Measurements from ENCODE around the gene ACTL8. TPM values are rescaled to one million over a fixed set of nuclear protein-coding genes. Genes with fewer than 3 reads are reported as not detected.

ACTL8 gene
- total RNA-seq, result not detected

GRCh38 chr1:17755120-17755519 lies at the start of gene ACTL8:
ACTL8 (plus strand) TSS chr1:17755333; CDS start chr1:17823009, 67,676 bp downstream.
- CTCF ChIA-PET, result no interaction called here
- no peak within 1 kb of the TSS for H3K4me3 Mint-ChIP-seq
- peaks cover 5% of the 10 kb centered on the region for H3K36me3 Mint-ChIP-seq (ENCODE audit: low read depth)
- peaks cover 52% of the 10 kb centered on the region for H3K9me3 Mint-ChIP-seq (ENCODE audit: insufficient read depth)
- no peak for ATAC-seq
- H3K4me1 Mint-ChIP-seq (ENCODE audit: low read depth), result no peaks in the 10 kb centered on the region
- H3K27ac Mint-ChIP-seq, result no peak within 1 kb of the TSS
- no peak for DNase-seq
- no peaks in the 10 kb centered on the region for H3K27me3 Mint-ChIP-seq (ENCODE audit: low read depth)
- POLR2A ChIA-PET, result no interaction called here

- ATAC-seq (no peak), DNase-seq (no peak)
- ChIA-PET CTCF (no interaction called here), POLR2A (no interaction called here)
- Mint-ChIP-seq H3K4me3 (no peak overlapping the region), H3K36me3 (ENCODE audit: low read depth) (no peaks in the 10 kb centered on the region), H3K27ac (no peak overlapping the region), H3K9me3 (ENCODE audit: insufficient read depth) (no peaks in the 10 kb centered on the region), H3K4me1 (ENCODE audit: low read depth) (no peaks in the 10 kb centered on the region), H3K27me3 (ENCODE audit: low read depth) (no peaks in the 10 kb centered on the region)
Observed at GRCh38 chr1:17706445-17706844, 48.7 kb upstream of the ACTL8 start.

- no peak for DNase-seq
- H3K36me3 Mint-ChIP-seq (ENCODE audit: low read depth), result no peaks in the 10 kb centered on the region
- ATAC-seq, result no peak
- H3K27ac Mint-ChIP-seq, result no peak overlapping the region
- CTCF ChIA-PET, result no interaction called here
- H3K9me3 Mint-ChIP-seq (ENCODE audit: insufficient read depth), result no peaks in the 10 kb centered on the region
- H3K4me1 Mint-ChIP-seq (ENCODE audit: low read depth), result no peaks in the 10 kb centered on the region
- no peak overlapping the region for H3K4me3 Mint-ChIP-seq
- H3K27me3 Mint-ChIP-seq (ENCODE audit: low read depth), result no peaks in the 10 kb centered on the region
- POLR2A ChIA-PET, result no interaction called here
Observed at GRCh38 chr1:17709981-17710380, 45.2 kb upstream of the ACTL8 start.

- no peak overlapping the region for H3K4me3 Mint-ChIP-seq
- ChIA-PET CTCF (no interaction called here), POLR2A (no interaction called here)
- ATAC-seq (no peak), DNase-seq (no peak)
- no peaks in the 10 kb centered on the region for H3K27me3 Mint-ChIP-seq (ENCODE audit: low read depth)
- H3K36me3 Mint-ChIP-seq (ENCODE audit: low read depth), result no peaks in the 10 kb centered on the region
- no peak overlapping the region for H3K27ac Mint-ChIP-seq
- no peaks in the 10 kb centered on the region for H3K9me3 Mint-ChIP-seq (ENCODE audit: insufficient read depth)
- no peaks in the 10 kb centered on the region for H3K4me1 Mint-ChIP-seq (ENCODE audit: low read depth)
Observed at GRCh38 chr1:17710889-17711576, 44.1 kb upstream of the ACTL8 start.

GRCh38 chr1:17711577-17711910 lies 43.6 kb upstream of the ACTL8 start:
- ChIA-PET POLR2A (no interaction called here), CTCF (no interaction called here)
- Mint-ChIP-seq H3K9me3 (ENCODE audit: insufficient read depth) (no peaks in the 10 kb centered on the region), H3K36me3 (ENCODE audit: low read depth) (no peaks in the 10 kb centered on the region), H3K4me3 (no peak overlapping the region), H3K27ac (no peak overlapping the region), H3K27me3 (ENCODE audit: low read depth) (no peaks in the 10 kb centered on the region), H3K4me1 (ENCODE audit: low read depth) (no peaks in the 10 kb centered on the region)
- DNase-seq (no peak), ATAC-seq (no peak)

- Mint-ChIP-seq H3K27ac (no peak overlapping the region), H3K36me3 (ENCODE audit: low read depth) (no peaks in the 10 kb centered on the region), H3K27me3 (ENCODE audit: low read depth) (no peaks in the 10 kb centered on the region), H3K4me3 (no peak overlapping the region), H3K4me1 (ENCODE audit: low read depth) (no peaks in the 10 kb centered on the region), H3K9me3 (ENCODE audit: insufficient read depth) (no peaks in the 10 kb centered on the region)
- ChIA-PET POLR2A (no interaction called here), CTCF (no interaction called here)
- DNase-seq (no peak), ATAC-seq (no peak)
Observed at GRCh38 chr1:17711941-17712340, 43.2 kb upstream of the ACTL8 start.

GRCh38 chr1:17713993-17714392 lies 41.1 kb upstream of the ACTL8 start:
- ChIA-PET CTCF (no interaction called here), POLR2A (no interaction called here)
- H3K4me3 Mint-ChIP-seq, result no peak overlapping the region
- no peak overlapping the region for H3K27ac Mint-ChIP-seq
- H3K36me3 Mint-ChIP-seq (ENCODE audit: low read depth), result no peaks in the 10 kb centered on the region
- no peaks in the 10 kb centered on the region for H3K4me1 Mint-ChIP-seq (ENCODE audit: low read depth)
- DNase-seq (no peak), ATAC-seq (no peak)
- no peaks in the 10 kb centered on the region for H3K27me3 Mint-ChIP-seq (ENCODE audit: low read depth)
- no peaks in the 10 kb centered on the region for H3K9me3 Mint-ChIP-seq (ENCODE audit: insufficient read depth)

GRCh38 chr1:17717594-17718535 lies 37.3 kb upstream of the ACTL8 start:
- H3K27me3 Mint-ChIP-seq (ENCODE audit: low read depth), result no peaks in the 10 kb centered on the region
- H3K36me3 Mint-ChIP-seq (ENCODE audit: low read depth), result no peaks in the 10 kb centered on the region
- ATAC-seq (no peak), DNase-seq (no peak)
- CTCF ChIA-PET, result no interaction called here
- POLR2A ChIA-PET, result no interaction called here
- H3K4me1 Mint-ChIP-seq (ENCODE audit: low read depth), result no peaks in the 10 kb centered on the region
- H3K9me3 Mint-ChIP-seq (ENCODE audit: insufficient read depth), result no peaks in the 10 kb centered on the region
- no peak overlapping the region for H3K4me3 Mint-ChIP-seq
- no peak overlapping the region for H3K27ac Mint-ChIP-seq

- ChIA-PET CTCF (no interaction called here), POLR2A (no interaction called here)
- no peak overlapping the region for H3K4me3 Mint-ChIP-seq
- no peak overlapping the region for H3K27ac Mint-ChIP-seq
- no peak for ATAC-seq
- H3K9me3 Mint-ChIP-seq (ENCODE audit: insufficient read depth), result no peaks in the 10 kb centered on the region
- no peak for DNase-seq
- H3K4me1 Mint-ChIP-seq (ENCODE audit: low read depth), result no peaks in the 10 kb centered on the region
- no peaks in the 10 kb centered on the region for H3K27me3 Mint-ChIP-seq (ENCODE audit: low read depth)
- no peaks in the 10 kb centered on the region for H3K36me3 Mint-ChIP-seq (ENCODE audit: low read depth)
Observed at GRCh38 chr1:17719874-17720273, 35.3 kb upstream of the ACTL8 start.

GRCh38 chr1:17721444-17721843 lies 33.7 kb upstream of the ACTL8 start:
- Mint-ChIP-seq H3K27ac (no peak overlapping the region), H3K4me1 (ENCODE audit: low read depth) (no peaks in the 10 kb centered on the region), H3K36me3 (ENCODE audit: low read depth) (no peaks in the 10 kb centered on the region), H3K27me3 (ENCODE audit: low read depth) (no peaks in the 10 kb centered on the region), H3K4me3 (no peak overlapping the region), H3K9me3 (ENCODE audit: insufficient read depth) (no peaks in the 10 kb centered on the region)
- ATAC-seq (no peak), DNase-seq (no peak)
- CTCF ChIA-PET, result interaction anchor here (0.8 kb wide), 1 partner anchor 379 kb away, joined by 3 read pairs; no protein-coding TSS in a partner anchor
- POLR2A ChIA-PET, result no interaction called here

GRCh38 chr1:17723684-17724083 lies 31.4 kb upstream of the ACTL8 start:
- ChIA-PET CTCF (no interaction called here), POLR2A (no interaction called here)
- H3K4me1 Mint-ChIP-seq (ENCODE audit: low read depth), result no peaks in the 10 kb centered on the region

GRCh38 chr1:17724150-17724549 lies 31.0 kb upstream of the ACTL8 start:
- ChIA-PET POLR2A (no interaction called here), CTCF (no interaction called here)
- no peak overlapping the region for H3K27ac Mint-ChIP-seq
- ATAC-seq, result no peak
- no peak for DNase-seq
- H3K9me3 Mint-ChIP-seq (ENCODE audit: insufficient read depth), result no peaks in the 10 kb centered on the region
- H3K4me3 Mint-ChIP-seq, result no peak overlapping the region
- no peaks in the 10 kb centered on the region for H3K36me3 Mint-ChIP-seq (ENCODE audit: low read depth)
- no peaks in the 10 kb centered on the region for H3K4me1 Mint-ChIP-seq (ENCODE audit: low read depth)
- H3K27me3 Mint-ChIP-seq (ENCODE audit: low read depth), result no peaks in the 10 kb centered on the region

More at GRCh38 chr1:17723684-17724083, 31.4 kb upstream of the ACTL8 start:
- Mint-ChIP-seq H3K4me3 (no peak overlapping the region), H3K27me3 (ENCODE audit: low read depth) (no peaks in the 10 kb centered on the region), H3K27ac (no peak overlapping the region), H3K36me3 (ENCODE audit: low read depth) (no peaks in the 10 kb centered on the region), H3K9me3 (ENCODE audit: insufficient read depth) (no peaks in the 10 kb centered on the region)
- ATAC-seq (no peak), DNase-seq (no peak)

All from activated CD8-positive, alpha-beta T cell treated with anti-CD3 and anti-CD28 coated beads, Interleukin-2, amount 10 ng/mL, durations not matched to agents 7 days and 5 days (primary cell).